NCI-H226 (cell line): ENCODE data around the gene SFTA2.
"Not testable (repeated sequence)": the region's sequence is repeated elsewhere in the genome, so short reads cannot be mapped to it uniquely, and the experiment has no call there.

Experiments
- DNase-seq: peaks from one replicate; pipeline ENCODE4 v3.0.0-alpha.2; 2015

SFTA2 gene

DNA sequence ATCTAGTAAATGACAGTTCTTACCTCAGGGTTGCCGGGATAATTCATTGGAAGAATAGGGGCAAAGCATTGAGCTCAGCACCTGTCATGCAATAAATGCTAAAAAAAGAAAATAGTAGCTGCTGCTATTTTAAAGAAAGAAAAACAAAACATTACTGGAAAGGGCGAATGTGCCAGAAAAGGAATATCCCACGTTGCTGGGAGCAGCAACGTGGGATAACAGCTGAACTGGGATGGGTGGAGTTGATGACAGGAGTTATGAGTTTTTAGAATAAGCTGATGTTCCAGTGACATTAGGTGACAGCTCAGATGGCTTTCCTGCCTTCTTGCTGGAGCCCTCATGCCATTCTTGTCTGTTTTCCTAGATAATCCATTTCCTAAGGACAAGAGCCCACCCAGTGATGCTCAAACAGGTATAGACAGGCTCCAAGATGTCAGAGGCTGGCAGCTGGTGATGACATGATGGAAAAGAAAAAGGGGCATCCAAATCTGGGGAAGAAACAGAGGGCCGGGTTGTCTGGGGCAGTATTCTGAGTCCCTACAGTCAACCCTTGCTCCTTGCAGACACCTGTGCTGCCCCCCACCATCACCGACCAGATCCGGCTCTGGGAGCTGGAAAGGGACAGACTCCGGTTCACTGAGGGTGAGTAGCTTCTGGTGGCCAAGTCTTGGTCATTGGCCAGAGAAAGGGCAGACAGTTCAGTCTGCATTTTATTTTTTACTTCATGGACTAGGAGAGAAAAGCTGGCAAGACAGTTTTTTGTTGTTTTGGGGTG lies 19.0 kb downstream of the SFTA2 start:
- DNase-seq = no peak

DNA sequence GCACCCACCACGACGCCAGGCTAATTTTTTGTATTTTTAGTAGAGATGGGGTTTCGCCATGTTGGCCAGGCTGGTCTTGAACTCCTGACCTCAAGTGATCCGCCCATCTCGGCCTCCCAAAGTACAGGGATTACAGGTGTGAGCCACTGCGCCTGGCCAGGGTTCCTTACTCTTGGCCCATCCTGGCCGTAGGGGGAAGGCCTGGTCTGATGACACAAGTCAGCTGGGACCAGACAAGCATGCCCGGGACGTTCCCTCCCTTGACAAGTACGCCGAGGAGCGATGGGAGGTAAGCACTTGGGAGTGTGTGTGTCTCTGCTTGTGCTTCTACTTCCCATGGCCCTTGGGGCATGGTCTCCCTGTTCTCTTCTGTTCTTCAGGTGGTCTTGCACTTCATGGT lies 21.5 kb downstream of the SFTA2 start:
- DNase-seq = not testable (repeated sequence)

DNA sequence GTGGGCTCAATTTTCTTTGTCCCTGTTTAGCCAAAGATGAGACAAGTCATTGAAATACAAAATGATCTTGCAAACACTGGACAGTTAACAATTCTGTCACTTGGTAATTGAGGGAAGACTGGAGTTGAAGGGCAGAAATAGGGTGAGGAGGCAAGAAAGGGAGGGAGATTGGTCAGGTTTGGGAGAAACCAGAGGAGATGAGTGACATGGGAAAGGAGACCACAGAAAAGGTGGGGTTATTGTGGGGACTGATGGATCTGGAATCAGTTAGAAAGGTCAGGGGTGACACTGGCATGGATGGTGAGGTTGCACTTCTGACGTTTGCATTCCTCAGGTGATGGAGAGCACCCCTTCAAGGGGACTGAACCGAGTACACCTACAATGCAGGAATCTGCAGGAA lies 23.3 kb downstream of the SFTA2 start:
- no peak for DNase-seq

DNA sequence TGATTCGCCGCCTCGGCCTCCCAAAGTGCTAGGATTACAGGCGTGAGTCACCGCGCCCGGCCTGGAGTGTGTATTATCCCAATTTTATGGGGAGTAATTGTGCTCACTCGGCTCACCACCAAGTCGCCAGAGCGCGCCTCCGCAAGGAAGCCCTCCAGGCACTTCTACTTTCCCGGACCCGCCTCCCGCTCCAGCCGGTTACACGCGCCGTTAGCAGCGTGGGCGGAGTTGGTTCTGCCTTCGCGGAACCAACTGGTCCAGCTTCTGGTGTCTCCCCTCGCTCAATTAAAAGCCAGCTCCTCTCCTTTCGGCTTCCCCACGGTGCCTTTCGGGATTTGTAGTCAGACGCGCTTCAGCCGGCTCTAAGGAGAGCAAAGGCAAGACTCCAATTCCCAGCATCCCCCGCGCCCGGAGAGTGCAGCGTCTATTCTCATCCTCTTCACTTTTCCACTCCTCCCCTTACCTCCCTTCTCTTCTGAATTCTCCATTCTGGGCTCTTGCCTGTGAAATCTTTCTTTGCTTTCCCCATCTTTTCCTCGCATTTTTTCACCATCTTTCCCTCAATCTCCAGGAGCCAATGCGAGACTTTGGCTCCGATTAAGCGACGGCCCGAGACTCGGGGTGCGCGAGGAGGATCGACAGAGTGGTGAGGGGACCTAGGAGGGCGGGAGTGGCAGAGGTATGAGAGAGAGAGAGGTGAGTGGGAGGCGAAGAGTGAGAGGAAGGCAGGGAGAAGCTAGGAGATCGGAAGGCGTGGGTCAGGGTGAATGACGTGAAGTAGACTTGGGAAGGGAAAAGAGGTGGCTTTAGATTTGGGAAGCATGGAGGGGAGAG lies 24.0 kb downstream of the SFTA2 start, which contains the start of gene GTF2H4:
TSS of gene GTF2H4 (plus strand) at position 450 of the 834 bp plus-strand sequence.
- peak; percentile 100 for DNase-seq

DNA sequence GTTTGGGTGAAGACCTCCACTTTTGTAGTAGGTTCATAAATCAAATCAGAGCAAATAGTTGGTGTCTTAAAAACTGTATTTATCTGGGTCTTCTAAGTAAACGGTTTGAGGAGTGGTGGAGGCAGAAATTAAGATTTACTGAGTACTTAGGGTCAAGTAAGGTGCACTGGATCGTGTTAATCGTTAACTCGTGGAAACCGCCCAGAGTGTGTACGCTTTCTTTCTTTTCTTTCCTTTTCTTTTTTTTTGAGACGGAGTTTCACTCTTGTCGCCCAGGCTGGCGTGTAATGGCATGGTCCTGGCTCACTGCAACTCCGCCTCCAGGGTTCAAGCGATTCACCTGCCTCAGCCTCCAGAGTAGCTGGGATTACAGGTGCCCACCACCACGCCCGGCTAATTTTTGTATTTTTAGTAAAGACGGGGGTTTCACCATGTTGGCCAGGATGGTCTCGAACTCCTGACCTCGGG lies 24.6 kb downstream of the SFTA2 start:
- not testable (repeated sequence) for DNase-seq

DNA sequence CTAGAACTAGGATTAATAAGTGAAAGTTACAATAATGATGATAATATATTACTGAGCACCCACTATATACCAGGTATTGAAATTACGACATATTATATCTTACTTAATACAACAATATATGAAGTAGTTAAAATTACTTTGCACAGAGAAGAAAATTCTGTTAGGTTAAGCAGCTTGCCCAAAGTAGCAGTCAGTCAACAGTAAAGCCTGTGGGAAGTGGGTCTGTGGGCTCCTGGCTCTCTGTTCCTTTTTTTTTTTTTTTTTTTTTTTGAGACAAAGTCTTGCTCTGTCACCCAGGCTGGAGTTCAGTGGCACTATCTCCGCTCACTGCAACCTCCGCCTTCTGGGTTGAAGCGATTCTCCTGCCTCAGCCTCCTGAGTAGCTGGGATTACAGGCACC lies 28.7 kb downstream of the SFTA2 start:
- no peak for DNase-seq

DNA sequence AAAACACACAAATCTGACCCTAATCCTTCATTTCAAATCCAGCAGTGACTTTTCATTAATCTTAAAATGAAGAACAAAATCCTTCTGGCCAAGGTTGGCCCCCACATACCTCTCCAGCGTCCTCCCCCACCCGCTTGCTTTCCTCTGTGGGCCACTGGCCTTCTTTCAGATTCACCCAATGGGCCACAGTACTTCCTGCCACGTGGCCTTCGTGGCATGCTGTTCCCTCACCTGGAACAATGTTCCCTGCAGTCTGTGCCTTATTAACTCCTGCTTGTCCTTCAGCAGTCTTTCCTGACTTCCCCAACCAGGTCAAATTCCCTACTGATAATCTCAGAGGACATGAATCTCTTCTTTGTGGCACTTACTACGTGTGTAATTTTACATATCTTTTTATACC lies 29.3 kb downstream of the SFTA2 start:
- no peak for DNase-seq

DNA sequence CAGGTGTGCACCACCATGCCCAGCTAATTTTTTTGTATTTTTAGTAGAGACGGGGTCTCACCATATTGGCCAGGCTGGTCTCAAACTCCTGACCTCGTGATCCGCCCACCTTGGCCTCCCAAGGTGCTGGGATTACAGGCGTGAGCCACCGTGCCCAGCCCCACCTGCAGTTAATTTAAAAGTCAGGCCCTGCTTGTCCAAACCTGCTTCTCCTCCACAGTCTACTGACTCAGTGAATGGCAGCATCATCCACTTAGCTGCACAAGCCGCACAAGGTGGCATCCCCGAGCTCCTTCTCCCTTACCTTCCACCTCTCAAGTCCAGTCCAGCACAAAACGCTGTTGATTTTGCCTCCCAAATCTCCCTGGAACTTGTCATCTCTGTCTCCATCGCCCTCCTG lies 29.8 kb downstream of the SFTA2 start:
- DNase-seq = not testable (repeated sequence)

DNA sequence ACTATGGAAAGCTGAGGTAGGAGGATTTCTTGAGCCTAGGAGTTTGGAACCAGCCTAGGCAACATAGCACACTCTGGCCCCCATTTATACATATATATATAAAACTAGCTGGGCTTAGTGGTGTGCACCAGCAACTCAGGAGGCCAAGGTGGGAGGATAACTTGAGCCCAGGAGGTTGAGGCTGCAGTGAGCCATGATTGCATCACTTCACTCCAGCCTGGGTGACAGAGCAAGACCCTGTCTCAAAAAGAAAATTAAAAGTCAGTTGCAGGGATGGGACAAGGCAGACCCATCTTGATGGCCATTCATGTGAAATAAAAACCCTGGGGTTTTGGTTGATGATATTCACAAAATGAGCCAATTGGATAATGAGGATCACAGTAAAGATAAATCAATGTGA lies 30.5 kb downstream of the SFTA2 start:
- no peak for DNase-seq

DNA sequence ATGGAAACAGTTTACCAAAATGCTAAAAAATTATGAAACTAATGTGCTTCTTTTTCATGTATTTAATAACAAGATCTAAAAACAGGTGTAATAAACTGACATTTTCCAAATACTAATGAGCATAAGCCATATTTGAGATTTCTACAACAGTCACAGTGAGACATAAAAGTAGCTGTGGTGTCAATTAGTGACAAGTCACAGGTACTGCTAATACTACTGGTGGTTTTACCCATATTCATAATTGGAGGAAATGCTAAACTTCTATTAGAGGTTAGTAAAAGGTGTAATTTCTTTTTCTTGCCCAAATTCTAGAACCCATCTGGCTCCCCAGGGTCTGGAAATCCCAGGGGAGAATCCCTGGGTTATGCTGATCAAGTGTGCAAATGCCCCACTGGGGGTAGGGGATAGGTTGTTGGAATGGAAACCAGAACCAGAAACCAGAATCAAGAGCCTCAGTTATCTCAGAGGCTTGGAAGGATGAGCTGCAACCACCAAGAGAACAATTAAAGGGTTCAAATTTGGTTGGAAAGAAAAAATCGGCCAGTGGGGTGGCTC lies 31.0 kb downstream of the SFTA2 start:
- DNase-seq = no peak

DNA sequence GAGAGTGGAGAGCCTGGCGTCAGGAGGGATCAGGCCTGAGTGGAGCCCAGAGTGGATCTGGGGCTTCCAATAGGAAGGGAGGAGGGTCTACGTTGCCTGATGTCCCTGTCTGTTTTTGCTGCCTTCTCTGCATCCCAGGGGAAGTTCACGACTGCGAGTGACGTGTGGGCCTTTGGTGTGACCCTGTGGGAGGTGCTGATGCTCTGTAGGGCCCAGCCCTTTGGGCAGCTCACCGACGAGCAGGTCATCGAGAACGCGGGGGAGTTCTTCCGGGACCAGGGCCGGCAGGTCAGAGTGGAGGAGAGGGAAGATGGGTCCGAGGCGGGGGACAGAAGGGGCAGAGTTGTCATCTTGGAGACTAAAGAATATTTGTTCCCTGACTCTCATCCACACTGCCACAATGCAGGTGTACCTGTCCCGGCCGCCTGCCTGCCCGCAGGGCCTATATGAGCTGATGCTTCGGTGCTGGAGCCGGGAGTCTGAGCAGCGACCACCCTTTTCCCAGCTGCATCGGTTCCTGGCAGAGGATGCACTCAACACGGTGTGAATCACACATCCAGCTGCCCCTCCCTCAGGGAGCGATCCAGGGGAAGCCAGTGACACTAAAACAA lies 33.1 kb downstream of the SFTA2 start:
- DNase-seq = no peak

DNA sequence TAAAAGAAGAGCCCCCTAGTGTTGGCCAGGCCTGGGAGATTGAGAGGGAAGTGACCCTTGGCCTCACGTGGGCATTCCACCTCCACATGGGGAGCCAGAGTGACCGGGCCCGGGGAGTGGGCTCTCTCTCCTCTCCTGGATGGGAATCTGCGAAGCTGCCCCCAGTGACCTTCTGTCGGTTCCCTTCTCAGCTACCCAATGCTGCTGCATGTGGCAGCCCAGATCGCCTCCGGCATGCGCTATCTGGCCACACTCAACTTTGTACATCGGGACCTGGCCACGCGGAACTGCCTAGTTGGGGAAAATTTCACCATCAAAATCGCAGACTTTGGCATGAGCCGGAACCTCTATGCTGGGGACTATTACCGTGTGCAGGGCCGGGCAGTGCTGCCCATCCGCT lies 34.1 kb downstream of the SFTA2 start:
- no peak for DNase-seq

DNA sequence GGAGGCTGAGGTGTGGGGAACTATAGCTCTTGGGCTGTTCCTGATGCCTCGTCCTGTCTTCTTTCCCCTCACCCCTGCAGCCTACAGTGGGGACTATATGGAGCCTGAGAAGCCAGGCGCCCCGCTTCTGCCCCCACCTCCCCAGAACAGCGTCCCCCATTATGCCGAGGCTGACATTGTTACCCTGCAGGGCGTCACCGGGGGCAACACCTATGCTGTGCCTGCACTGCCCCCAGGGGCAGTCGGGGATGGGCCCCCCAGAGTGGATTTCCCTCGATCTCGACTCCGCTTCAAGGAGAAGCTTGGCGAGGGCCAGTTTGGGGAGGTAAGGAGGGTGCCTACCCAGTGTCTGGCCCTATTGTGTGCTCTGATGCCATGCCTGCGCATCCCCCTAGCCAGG lies 35.4 kb downstream of the SFTA2 start:
- DNase-seq = no peak

DNA sequence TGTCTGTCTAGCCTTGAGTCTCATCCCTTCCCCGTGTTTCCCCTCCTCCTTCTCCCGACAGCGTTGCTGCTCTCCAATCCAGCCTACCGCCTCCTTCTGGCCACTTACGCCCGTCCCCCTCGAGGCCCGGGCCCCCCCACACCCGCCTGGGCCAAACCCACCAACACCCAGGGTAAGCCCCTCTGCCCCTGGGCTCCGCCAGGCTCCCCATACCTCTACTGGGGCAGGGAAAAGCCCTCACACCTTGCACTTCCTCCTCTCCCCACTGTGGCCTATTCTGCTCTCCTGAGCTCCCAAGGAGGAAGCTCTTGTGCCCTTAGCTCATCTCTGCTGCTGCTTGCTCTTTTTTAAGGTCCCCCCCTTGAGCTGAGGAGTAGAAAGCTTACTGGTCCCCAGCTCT lies 36.6 kb downstream of the SFTA2 start:
- no peak for DNase-seq

DNA sequence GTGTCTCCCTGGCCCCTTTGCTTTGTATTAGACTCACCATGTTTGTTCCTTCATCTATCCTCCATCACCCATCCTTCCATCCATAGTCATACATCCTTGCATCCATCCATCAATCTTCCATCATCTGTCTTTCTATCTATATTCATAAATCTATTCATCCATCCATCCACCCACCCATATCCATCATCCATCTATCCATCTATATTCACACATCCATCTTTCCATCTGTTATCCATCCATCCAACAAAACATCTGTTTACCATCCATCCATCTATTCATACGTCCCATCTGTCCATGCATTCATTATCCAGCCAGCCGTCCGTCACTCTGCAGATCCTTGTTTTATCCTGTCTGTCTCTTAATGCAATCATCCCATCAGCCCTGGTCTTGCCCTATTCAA lies 37.0 kb downstream of the SFTA2 start:
- DNase-seq = no peak

DNA sequence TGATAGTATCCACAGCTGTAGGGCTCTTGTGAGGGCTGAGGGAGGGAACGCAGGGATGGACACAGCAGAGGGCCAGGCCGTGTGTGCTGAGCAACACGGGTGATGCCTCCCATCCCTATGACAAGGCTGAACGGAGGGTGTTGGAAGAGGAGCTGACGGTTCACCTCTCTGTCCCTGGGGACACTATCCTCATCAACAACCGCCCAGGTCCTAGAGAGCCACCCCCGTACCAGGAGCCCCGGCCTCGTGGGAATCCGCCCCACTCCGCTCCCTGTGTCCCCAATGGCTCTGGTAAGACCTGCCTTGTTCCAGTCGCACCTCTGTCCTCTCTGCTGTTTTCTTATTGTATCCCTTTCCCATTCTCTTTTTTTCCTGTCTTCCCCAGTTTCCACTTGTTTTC lies 37.6 kb downstream of the SFTA2 start:
- no peak for DNase-seq

DNA sequence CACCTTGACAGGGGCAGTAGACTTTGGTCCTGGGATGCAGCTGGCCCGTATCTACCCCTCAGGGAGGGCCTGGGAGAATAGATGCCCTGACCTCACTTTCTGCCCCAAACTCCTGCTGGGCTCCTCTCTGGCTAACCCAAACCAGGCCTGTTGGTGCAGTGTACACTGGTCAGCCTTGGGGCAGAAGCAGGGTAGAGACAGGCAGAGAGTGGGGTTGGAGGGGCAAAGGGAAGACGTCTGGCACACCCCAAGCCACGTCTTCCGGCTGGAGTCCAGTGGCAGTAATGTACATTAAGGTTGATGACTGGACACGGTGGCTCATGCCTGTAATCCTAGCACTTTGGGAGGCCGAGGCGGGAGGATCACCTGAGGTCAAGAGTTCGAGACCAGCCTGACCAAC lies 38.3 kb downstream of the SFTA2 start:
- DNase-seq = no peak

DNA sequence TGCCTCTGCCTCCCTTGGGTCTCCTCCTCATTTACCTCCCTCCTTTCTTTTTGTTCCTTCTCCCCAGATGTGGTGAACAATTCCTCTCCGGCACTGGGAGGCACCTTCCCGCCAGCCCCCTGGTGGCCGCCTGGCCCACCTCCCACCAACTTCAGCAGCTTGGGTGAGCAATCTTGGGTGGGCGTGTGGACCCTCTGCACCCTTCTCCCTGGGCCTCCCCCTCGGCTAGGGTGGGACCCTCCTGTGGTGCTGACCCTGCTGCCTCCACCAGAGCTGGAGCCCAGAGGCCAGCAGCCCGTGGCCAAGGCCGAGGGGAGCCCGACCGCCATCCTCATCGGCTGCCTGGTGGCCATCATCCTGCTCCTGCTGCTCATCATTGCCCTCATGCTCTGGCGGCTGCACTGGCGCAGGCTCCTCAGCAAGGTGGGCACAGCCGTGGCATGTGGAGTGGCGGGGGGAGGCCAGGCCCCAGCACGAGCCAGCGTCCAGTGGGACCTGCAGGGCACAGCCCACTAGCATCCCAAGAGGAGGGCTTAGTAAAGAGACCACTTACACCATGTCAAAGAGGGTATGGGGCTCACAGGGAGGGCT lies 38.9 kb downstream of the SFTA2 start:
- DNase-seq = no peak

DNA sequence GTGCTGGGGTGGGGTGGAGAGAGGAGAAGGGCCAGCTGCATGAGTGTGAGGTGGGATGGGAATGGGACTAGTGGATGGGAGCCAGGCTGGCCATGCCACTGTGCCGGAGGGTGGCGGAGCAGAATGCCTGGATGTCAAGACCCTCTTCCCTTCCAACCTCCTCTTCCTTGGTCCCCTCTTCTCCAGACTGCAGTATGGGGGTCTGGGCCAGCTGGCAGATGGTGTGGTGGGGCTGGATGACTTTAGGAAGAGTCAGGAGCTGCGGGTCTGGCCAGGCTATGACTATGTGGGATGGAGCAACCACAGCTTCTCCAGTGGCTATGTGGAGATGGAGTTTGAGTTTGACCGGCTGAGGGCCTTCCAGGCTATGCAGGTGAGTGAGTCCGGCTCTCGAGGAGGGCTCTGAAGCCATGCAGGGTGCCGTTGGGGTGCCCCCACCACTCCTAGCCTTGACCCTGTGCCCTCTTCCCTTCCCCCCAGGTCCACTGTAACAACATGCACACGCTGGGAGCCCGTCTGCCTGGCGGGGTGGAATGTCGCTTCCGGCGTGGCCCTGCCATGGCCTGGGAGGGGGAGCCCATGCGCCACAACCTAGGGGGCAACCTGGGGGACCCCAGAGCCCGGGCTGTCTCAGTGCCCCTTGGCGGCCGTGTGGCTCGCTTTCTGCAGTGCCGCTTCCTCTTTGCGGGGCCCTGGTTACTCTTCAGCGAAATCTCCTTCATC lies 40.0 kb downstream of the SFTA2 start:
- no peak for DNase-seq

DNA sequence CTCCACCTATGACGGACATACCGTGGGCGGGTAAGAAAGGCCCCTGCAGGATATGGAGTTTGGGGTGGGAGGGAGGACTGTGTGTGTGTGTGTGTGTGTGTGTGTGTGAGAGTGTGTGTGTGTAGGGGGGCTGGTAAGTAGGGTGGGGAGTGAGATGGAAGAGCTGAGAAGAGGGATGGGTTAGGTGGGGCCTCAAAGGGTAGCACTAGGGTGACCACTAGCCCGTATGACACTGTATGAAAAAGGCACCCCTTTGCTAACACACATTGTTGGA lies 40.6 kb downstream of the SFTA2 start:
- no peak for DNase-seq

DNA sequence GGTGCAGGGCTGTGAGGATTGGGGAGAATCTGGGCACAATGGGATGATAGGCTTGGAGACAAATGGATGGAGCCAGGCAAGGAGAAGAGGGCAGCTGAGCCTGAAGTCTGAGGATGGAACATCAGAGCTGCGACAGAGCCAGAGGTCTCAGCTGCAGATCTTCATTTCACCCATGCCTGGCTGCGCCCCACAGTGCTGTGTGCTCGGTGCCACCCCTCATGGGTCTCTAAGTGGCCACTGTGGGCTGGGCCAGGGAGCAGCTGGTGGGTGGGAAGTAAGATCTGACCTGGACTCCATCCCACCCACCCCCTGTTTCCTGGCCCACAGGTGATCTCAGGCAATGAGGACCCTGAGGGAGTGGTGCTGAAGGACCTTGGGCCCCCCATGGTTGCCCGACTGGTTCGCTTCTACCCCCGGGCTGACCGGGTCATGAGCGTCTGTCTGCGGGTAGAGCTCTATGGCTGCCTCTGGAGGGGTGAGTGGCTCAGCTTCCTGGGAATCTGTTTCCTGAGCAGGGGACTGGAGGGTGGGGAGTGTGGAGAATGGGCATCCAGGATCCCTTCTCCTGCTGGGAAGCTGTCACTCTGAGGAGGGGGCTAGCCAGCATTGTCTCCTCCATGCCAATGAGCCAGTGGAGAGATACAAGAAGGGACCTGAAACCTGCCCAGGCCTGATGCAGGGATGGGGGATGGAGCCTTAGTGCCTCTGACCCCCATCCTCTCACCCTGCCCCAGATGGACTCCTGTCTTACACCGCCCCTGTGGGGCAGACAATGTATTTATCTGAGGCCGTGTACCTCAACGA lies 41.1 kb downstream of the SFTA2 start:
- no peak for DNase-seq
